IMR-90 (cell line): ENCODE data around the gene DNAJC27.

ENCODE experiments used
- MAZ ChIP-seq: IDR thresholded peaks from 2 replicates; pipeline ENCODE4 v1.6.1; 2012; ENCODE audit warnings: low read depth, mild to moderate bottlenecking, low read length, improper control_type of control experiment, moderate library complexity, borderline replicate concordance
- TF ChIP-seq, protein P1 (sequence below): conservative IDR thresholded peaks from 2 replicates; pipeline ENCODE4 v1.5.1; 2012; ENCODE audit warnings: mild to moderate bottlenecking, low read depth, low read length, improper control_type of control experiment

DNA sequence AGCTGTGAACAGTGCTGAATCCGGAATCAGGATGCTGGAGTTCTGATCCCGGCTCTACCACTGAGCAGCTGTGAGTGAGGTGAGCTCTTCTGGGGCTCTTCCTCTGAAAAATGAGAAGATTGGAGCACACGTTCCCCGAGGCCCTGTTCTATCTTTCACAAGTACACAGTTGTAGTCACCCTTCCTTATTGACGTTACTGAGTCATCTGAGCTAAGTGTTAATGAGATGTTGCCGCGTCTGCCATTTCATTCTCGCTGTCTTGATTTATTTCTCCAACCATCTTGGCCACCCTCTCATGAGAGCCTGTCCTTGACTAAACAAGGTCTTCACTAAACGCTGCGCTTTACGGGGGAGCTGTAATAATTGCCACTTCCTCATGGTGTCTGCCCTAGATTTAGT, 38.2 kb upstream of the DNAJC27 start:
- TF ChIP-seq, protein P1, sequence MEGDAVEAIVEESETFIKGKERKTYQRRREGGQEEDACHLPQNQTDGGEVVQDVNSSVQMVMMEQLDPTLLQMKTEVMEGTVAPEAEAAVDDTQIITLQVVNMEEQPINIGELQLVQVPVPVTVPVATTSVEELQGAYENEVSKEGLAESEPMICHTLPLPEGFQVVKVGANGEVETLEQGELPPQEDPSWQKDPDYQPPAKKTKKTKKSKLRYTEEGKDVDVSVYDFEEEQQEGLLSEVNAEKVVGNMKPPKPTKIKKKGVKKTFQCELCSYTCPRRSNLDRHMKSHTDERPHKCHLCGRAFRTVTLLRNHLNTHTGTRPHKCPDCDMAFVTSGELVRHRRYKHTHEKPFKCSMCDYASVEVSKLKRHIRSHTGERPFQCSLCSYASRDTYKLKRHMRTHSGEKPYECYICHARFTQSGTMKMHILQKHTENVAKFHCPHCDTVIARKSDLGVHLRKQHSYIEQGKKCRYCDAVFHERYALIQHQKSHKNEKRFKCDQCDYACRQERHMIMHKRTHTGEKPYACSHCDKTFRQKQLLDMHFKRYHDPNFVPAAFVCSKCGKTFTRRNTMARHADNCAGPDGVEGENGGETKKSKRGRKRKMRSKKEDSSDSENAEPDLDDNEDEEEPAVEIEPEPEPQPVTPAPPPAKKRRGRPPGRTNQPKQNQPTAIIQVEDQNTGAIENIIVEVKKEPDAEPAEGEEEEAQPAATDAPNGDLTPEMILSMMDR = no peak
- no peak for TF ChIP-seq MAZ
